ENCODE measurements around the gene SLC38A8.

GRCh38 chr16:84062734-84063640, 20.4 kb upstream of the SLC38A8 start:
- TF ChIP-seq CTCF (IDR thresholded peaks at IDR 0.05) = peak; percentile 74 to 93 (median 88)
- no peak for TF ChIP-seq POLR2A (IDR thresholded peaks at IDR 0.05)
